OCI-LY1 (cell line): Measurements from ENCODE around the gene RFX4.

ENCODE experiments used
- EZH2 ChIP-seq: fragments of 200-600 bp; sonication (generic), shearing (Covaris generic); IDR thresholded peaks from 2 replicates; pipeline ENCODE4 v1.8.0; 2017; ENCODE audit warnings: borderline replicate concordance, mixed run types, mild to moderate bottlenecking, antibody characterized with exemption, low read length, moderate library complexity, mixed read lengths
- TF ChIP-seq, protein P1 (sequence below): fragments of 200-600 bp; sonication (generic), shearing (Covaris generic); IDR thresholded peaks from 2 replicates; pipeline ENCODE4 v1.5.1; 2017; ENCODE audit warnings: mild to moderate bottlenecking, antibody characterized with exemption, low read length, moderate library complexity, mixed read lengths

DNA sequence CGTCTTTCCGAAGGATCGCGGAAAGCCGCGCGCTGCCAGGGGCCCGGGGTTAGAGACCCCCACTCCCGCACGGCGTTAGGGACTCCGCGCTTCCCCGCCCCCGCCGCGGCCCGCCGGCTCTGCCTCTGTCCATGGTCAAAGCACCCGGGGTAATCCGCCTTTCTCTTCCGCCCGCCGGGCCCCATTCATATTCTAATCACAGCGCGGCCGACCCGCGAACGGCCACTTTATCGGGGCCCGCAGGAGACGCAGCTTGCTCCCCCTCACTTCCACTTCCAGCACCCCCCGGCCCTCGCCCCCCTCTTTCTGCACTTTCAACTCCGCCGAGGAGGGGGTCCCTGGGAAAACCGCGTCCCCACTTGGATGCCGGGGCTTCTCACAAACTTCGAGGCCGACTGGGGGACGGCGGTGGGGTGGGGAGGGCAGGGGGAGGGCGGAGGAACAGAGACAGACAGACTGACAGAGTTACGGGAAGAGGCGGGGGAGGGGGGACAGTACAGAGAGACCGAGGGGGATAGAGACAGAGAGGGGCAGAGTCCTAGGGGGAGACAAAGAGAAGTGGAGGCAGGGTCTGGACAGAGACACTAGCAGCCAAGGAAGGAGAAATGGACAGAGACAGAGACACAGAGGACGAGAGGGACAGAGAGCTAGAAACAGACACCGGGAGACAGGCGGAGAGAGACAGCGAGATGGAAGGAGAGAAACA, 1.1 kb upstream of the RFX4 start:
- TF ChIP-seq, protein P1, sequence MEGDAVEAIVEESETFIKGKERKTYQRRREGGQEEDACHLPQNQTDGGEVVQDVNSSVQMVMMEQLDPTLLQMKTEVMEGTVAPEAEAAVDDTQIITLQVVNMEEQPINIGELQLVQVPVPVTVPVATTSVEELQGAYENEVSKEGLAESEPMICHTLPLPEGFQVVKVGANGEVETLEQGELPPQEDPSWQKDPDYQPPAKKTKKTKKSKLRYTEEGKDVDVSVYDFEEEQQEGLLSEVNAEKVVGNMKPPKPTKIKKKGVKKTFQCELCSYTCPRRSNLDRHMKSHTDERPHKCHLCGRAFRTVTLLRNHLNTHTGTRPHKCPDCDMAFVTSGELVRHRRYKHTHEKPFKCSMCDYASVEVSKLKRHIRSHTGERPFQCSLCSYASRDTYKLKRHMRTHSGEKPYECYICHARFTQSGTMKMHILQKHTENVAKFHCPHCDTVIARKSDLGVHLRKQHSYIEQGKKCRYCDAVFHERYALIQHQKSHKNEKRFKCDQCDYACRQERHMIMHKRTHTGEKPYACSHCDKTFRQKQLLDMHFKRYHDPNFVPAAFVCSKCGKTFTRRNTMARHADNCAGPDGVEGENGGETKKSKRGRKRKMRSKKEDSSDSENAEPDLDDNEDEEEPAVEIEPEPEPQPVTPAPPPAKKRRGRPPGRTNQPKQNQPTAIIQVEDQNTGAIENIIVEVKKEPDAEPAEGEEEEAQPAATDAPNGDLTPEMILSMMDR: no peak
- TF ChIP-seq EZH2: no peak
